Activated T-cell treated with anti-CD3 and anti-CD28 coated beads for 4 hours (primary cell): ENCODE data around the gene DTYMK.

Source experiments
- DNase-seq: peaks from one replicate; pipeline ENCODE4 v3.0.0-alpha.2; 2020

The DTYMK gene

DNA sequence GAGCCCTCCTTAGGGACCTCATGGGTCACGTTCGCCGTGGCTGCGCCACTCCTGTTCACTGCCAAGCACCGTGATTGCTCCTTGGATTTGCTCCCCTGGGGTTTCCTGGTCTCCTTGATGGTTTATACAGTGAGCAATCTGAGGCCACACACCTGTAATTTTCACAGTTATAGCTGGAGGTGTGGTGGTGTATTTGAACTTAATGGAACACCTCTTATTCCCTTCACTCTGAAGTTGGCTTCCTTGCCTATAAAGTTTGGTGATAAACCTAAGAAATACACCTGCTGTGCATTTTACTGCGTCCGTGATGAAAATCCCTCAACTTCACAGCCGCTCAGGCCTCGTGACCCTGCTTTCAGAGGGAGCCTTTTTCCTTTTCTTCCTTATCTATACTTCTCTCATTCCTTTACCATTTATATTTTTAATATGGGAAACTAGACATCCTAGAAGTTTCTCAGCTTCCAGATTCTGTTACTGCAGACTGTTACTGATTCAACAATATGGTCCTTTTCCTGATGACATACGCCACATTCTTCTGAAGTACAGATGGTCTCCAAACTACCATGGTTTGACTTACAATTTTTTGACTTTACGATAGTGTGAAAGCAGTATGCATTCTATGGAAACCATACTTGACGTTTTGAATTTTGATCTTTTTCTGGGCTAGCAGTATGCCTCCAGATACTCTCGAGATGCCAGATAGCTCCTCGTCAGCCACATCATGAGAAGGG lies 40.5 kb downstream of the DTYMK start:
- no peak for DNase-seq

- DNase-seq = no peak
Observed at GRCh38 chr2:241645056-241645914, 41.3 kb downstream of the DTYMK start.

- DNase-seq = no peak
Observed at GRCh38 chr2:241641631-241642030, 45.0 kb downstream of the DTYMK start.

DNA sequence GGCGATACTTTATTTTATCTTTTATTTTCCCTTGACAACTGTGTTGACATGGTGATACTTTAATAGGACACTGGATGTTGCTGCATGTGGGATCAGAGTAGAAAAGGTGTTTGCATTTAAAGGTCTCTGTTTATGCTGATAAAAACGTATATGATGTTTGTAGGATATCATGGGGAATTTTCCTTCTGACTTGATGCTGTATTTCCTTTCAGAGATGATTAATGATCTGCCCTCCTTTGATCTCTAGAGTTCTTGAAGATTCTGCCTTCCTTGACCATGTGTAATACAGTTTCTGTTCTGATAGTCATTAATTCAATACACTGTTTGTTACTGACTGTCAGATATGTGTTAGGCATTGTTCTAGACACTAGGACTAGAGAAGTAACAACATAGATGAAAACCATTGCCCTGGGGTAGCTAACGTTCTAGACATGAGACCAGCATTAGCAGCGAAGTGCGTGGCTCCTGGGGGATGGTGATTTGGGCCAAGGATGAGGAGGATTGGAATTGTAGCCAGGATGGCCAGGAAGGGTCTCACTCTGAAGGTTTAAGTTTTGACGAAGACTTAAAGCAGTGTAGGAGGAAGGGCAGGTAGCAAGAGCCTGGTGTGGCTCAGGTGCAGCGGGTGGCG lies 46.3 kb downstream of the DTYMK start:
- DNase-seq = no peak

DNA sequence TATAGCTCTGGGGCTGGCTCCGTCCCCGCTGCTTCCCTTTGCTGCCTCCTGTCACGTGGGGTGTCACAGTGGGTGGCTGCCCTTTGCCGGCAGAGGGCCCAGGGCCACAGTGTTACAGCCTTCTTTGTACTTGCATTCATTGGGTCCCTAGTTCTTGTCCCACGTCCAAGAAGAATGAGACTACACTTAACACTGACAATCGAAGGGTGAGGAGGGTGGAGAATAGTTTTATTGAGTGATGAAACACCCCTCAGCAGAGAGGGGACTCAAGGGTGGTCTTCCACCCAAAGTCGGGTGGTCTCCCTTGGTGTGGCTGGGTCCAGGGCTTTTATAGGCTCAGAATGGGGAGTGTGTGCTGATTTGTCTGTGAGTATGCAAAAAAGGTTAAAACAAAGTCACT lies 47.2 kb downstream of the DTYMK start:
- no peak for DNase-seq

DNA sequence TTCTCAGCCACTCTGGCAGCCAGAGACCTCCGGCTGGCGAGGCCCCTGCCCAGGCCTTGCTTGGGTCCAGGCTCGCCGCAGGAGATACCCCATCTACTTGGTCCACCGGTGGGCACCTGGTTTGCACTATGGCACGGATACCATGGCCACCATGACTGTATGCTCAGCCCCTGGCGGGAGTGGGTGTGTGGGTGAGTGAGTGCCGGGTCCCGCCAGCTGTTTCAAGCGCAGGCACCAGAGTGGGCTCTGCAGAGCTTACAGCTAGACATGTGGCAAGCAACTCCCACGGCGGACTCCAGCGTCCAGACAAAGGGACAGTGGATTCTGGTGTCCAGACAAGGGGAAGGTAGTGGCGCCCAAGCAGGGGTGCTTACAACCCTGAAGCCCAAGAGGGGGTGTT lies 47.7 kb downstream of the DTYMK start:
- DNase-seq = no peak

- DNase-seq = peak; percentile 34
Observed at GRCh38 chr2:241637795-241638660, 48.6 kb downstream of the DTYMK start.

DNA sequence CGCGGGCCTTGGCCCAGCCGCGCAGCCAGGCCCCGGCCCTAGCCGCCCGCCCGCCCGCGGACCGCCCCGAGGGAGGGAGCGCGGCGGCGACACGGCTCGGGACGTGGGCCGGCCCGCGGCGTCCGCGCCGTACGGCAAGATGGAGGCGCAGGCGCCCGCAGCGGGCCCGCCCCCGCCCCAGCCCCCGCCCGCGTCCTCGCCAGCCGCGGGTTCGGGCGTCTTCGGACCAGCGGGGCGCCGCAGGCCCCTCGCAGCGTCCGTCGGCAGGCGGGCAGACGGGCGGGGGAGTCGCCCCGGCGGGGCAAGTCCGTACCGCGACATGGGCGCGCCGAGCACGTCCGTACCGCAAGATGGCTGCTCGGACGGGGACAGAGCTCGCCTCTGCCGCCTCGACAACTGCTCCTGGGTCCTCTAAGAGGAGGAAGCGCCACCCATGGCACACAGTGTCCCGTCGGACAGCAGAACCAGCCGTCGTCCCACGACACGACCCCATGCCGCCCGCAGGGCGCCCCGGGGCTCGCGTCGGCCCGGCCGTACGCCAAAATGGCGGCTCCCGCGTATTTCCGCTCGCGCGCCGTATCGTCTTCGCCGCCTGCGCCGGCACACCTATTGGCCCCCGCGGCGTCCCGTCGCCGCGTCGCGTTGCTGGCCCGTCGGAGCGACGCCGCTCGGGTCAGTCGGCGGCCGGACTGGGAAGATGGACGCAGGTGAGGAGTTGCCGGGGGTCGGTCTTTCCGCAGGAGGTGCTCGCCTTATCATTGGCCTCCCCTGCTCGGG lies 49.4 kb downstream of the DTYMK start, which contains the start of the genes ATG4B and THAP4:
Gene ATG4B, plus strand, starts transcription at position 676 of the 777 bp plus-strand sequence. Its CDS starts 22 bp downstream, at position 698.
Gene THAP4, minus strand, starts transcription at position 141 of the 777 bp plus-strand sequence. CDS start 141 bp downstream, outside the sequence.
- peak; percentile 57 for DNase-seq

DNA sequence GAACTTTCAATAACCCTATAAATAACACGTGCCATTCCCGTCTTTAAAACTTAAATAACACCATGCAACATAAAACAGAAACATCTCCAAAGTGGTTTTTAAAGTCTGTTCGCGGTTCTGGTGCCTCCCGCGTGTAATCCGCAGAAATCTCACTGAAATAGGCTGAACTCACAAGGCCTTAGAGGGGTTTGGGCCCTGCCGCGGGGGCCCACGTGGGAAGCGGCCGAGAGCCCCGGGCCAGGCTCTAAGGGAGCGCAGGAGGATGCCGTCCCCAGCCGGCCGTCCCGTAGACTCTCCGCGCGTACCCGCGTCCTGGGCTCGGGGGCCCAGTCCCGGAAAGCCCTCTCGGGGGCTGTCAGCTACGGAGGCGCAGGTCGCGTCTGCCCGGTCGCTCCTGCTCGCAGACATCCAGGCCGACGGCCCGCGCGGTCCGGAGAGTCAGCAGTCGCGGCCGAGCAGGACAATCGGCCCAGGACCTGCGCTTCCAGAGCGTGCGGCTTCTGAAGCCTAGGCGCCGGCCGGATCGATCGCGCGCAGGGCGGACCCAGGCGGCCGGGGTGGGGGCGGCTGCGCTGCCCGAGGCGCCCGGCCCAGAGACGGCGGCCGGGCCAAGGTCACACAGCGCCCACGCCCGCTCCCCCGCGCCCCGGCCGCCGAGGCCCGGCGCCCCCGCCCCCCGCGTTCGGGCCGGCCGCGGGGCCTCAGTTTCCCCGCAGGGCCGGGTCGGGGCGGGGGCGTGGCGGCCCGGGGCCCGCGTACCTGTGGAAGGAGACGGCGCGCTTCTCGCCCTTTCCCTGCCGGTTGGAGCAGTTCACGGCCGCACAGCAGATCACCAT lies 50.2 kb downstream of the DTYMK start:
- peak; percentile 12 for DNase-seq

GRCh38 chr2:241635756-241636155 lies 50.9 kb downstream of the DTYMK start:
- no peak for DNase-seq

DNA sequence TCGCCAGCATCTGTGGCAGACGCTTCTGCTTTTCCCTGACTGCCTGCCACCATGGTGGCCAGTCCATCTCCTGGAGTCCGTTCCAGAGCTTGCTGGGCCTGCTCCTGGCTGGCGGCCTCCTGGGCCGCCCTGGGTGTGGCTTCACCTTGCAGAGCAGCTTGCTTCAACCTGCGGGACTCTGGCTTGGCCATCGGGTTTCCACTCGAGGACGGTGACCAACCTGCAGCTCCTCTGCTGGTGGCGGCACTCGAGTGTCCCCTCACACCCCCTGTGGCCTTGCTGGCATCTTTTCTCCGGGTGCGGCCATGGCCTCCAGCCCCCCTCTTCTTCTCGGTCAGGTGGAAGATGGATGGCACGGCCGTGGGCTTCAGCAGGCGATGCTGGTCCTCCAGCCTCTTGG lies 53.1 kb downstream of the DTYMK start:
- no peak for DNase-seq

DNA sequence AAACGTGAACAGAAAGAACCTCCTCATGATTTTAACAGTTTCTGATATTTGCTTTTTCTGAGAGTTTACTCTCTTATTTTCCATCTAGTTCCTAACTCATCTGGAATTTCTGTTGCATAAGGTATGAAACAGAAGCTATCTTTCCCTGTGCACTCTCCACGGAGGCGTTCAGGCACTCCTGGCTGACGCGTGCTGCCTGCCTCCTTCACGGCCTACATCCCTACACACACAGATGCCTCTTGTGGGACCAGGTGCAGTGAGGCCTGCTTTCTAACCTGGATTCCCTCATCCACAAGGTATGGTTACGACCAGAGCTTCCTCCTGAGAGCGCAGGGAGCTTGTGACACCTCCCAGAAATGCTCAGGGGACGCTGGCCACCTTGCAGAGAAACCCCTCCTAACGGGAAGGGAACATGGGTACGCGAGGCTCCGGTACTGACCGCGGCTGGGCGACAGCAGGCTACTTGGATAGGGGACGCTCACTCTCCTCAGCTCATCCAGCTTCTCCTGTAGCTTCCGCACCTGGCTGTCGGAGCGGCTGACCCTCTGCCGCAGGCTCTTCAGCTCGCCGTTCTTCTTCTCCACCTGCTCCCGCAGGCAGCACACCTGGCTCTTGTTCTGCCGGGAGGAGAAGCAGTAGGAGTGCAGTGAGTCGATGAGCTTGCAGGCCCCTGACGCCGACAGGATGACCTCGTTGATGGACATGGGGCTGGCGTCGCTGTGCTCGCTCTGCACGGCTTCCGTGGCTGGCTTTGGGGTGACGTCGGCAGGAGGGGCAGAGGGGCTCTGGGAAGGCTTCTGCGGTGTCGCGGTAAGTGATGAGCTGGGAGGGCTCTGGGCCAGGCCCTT lies 53.9 kb downstream of the DTYMK start:
- DNase-seq = no peak

- no peak for DNase-seq
Observed at GRCh38 chr2:241629762-241630435, 56.7 kb downstream of the DTYMK start.

GRCh38 chr2:241627675-241628074 lies 58.9 kb downstream of the DTYMK start:
- DNase-seq = no peak
